Measurements from ENCODE around the gene VGF.
"Not testable (repeated sequence)": the region's sequence is repeated elsewhere in the genome, so short reads cannot be mapped to it uniquely, and the experiment has no call there.

Gene VGF

GRCh38 chr7:101134399-101134980 is 30.9 kb downstream of the VGF start:
- no peak for DNase-seq

- no peak for DNase-seq
Measured at GRCh38 chr7:101133621-101134398, 31.6 kb downstream of the VGF start.

GRCh38 chr7:101132626-101133600 is 32.5 kb downstream of the VGF start:
- not testable (repeated sequence) for DNase-seq

- no peak for DNase-seq
Measured at GRCh38 chr7:101129603-101130117, 35.7 kb downstream of the VGF start.

- DNase-seq = no peak
Measured at GRCh38 chr7:101128040-101128834, 37.1 kb downstream of the VGF start.

- no peak for DNase-seq
Measured at GRCh38 chr7:101127460-101128039, 37.8 kb downstream of the VGF start.

- DNase-seq = peak; percentile 61 to 70
Measured at GRCh38 chr7:101126651-101127459, 38.5 kb downstream of the VGF start, which contains the start of gene SERPINE1. SERPINE1 (plus strand) TSS chr7:101127104; CDS start chr7:101128394, 1,290 bp downstream.

- DNase-seq = peak; percentile 13 to 55
Measured at GRCh38 chr7:101125989-101126650, 39.2 kb downstream of the VGF start.

GRCh38 chr7:101124376-101125056 is 40.9 kb downstream of the VGF start:
- DNase-seq = no peak

- no peak for DNase-seq
Measured at GRCh38 chr7:101123703-101124068, 41.7 kb downstream of the VGF start.

- DNase-seq = no peak
Measured at GRCh38 chr7:101122933-101123702, 42.3 kb downstream of the VGF start.

GRCh38 chr7:101121991-101122932 is 43.1 kb downstream of the VGF start:
- DNase-seq = no peak

- not testable (repeated sequence) for DNase-seq
Measured at GRCh38 chr7:101121631-101121990, 43.8 kb downstream of the VGF start.

- no peak for DNase-seq
Measured at GRCh38 chr7:101120315-101120714, 45.1 kb downstream of the VGF start.

GRCh38 chr7:101119876-101120275 is 45.5 kb downstream of the VGF start:
- DNase-seq = no peak

GRCh38 chr7:101118856-101119255 is 46.5 kb downstream of the VGF start:
- no peak for DNase-seq

- DNase-seq = no peak
Measured at GRCh38 chr7:101116898-101117297, 48.5 kb downstream of the VGF start.

- no peak for DNase-seq
Measured at GRCh38 chr7:101115215-101115614, 50.2 kb downstream of the VGF start.
